Measurements from ENCODE around the gene FOLH1. TPM values are rescaled to one million over a fixed set of nuclear protein-coding genes. Genes with fewer than 3 reads are reported as not detected.
"Not testable (repeated sequence)": the region's sequence is repeated elsewhere in the genome, so short reads cannot be mapped to it uniquely, and the experiment has no call there.

FOLH1 gene
- total RNA-seq, 4 donors from 2014 or later: 0.94 to 11.8 (median 3.2) TPM

DNA sequence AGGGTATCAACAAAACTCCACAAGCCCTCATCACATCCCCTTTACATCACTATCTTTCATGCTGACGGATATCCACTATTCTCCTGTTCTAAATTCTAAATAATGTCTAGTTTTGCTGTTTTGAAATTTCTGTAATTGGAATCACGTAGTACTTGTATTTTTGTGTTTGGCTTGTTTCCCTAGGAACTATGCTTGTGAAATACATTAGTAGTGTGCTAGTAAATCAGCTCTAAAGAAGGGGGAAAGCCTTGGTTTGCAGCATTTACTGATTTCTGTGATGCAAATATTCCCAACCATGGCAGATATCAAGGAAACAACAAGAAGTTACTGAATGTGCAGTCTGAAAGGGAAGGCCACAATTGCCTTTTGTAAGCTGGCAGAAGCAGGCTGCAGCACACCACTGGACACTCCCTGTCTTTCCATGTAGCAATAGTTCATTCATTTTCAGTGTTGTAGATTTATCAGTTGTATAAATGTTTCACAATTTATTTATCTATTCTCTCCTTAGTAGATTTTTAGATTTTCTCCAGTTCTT is 4.7 kb upstream of the FOLH1 start:
- DNase-seq (ENCODE audit: low spot score): no peak
- TF ChIP-seq, protein P1, sequence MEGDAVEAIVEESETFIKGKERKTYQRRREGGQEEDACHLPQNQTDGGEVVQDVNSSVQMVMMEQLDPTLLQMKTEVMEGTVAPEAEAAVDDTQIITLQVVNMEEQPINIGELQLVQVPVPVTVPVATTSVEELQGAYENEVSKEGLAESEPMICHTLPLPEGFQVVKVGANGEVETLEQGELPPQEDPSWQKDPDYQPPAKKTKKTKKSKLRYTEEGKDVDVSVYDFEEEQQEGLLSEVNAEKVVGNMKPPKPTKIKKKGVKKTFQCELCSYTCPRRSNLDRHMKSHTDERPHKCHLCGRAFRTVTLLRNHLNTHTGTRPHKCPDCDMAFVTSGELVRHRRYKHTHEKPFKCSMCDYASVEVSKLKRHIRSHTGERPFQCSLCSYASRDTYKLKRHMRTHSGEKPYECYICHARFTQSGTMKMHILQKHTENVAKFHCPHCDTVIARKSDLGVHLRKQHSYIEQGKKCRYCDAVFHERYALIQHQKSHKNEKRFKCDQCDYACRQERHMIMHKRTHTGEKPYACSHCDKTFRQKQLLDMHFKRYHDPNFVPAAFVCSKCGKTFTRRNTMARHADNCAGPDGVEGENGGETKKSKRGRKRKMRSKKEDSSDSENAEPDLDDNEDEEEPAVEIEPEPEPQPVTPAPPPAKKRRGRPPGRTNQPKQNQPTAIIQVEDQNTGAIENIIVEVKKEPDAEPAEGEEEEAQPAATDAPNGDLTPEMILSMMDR (IDR thresholded peaks at IDR 0.05): no peak

DNA sequence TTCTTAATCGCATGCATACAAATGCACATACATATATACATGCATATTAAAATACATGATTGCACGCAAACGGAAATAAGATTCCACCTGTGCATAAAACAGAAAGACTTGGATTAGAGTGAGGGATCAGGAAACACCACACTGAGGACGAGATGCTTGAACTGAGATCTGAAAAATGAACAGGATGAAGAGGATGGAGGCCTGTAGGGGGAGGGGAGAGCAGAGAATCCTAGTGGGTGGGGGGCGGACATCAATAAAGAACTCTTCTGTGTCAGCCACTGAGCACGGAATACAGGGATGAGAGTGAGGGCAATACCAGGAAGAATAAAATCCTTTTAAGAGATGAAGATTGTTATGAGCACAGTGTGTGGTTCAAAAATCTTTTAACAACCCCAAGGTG is 1.4 kb downstream of the FOLH1 start:
- not testable (repeated sequence) for DNase-seq (ENCODE audit: low spot score); ATAC-seq (ENCODE audit: low FRiP score)

More for the DNA sequence above, 4.7 kb upstream of the FOLH1 start:
- ATAC-seq (ENCODE audit: low FRiP score): no peak

DNA sequence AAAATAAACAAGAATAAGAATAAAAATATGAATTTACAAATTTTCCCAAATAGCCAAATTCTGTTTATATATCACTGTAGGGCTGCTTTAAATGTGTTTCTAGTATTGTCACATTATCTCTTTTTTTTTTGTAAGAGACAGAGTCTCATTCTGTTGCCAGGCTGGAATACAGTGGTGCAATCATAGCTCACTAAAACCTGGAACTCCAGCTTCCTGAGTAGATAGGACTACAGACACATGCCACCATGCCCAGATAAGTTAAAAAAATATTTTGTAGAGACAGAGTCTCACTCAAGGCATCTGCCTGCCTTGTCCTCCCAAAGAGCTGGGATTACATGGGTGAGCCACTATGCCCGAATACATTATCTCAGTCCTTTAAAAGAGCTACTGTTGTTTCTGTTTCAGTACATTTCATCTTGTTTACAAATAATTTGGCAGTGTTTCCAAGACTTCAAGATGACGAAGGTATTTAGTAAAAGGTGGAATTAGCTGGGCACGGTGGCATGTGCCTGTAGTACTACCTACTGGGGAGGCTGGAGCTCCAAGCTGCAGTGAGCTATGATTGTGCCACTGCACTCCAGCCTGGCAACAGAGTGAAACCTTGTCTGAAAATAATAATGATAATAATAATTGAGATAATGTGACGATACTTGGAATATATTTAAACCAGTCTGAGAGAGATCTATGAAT is 6.0 kb downstream of the FOLH1 start:
- TF ChIP-seq, protein P1 (IDR thresholded peaks at IDR 0.05): no peak
- no peak for ATAC-seq (ENCODE audit: low FRiP score)
- DNase-seq (ENCODE audit: low spot score): no peak

DNA sequence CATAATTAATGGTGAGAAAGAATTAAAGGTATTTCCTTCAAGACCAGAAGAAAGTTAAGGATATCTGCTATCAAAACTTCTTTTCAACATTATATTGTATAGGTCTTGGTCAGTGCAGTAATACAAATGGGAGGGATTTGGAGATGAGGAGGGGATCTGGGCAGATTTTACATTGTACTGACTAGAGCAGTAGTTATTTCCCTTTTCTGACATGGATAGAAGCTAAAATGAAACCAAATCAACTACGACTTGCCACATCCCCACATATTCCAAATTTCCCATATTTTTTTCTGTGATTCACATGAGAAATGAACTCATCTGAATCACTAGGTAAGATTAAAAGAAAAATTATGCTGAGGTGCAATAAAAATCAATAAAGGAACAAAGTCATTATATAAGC is 11.6 kb downstream of the FOLH1 start:
- not testable (repeated sequence) for DNase-seq (ENCODE audit: low spot score)

GRCh38 chr11:49196002-49196401 is 12.4 kb downstream of the FOLH1 start:
- ATAC-seq (ENCODE audit: low FRiP score); DNase-seq (ENCODE audit: low spot score): not testable (repeated sequence)

More for the DNA sequence above, 11.6 kb downstream of the FOLH1 start:
- not testable (repeated sequence) for ATAC-seq (ENCODE audit: low FRiP score)

DNA sequence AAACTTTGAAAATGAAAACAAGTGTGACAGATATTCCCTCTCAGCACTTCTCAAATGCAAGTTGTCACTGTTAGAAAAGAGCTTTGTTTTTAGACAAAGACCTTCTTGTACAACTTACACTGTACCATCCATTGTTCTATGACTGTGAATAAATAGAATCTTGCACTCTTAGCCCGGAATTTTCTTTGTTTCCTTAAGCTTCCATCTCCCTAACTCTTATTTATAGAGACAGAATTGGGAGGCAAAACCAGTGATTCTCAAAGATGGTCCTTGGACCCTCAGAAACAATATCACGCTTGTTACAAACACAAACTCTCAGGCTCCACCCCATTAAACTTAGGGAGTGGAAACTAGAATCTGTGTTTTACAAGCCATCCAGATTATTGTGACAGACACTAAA is 18.1 kb downstream of the FOLH1 start:
- ATAC-seq (ENCODE audit: low FRiP score); DNase-seq (ENCODE audit: low spot score): not testable (repeated sequence)

- DNase-seq (ENCODE audit: low spot score); ATAC-seq (ENCODE audit: low FRiP score): not testable (repeated sequence)
Observed at GRCh38 chr11:49186225-49186624, 22.2 kb downstream of the FOLH1 start.

GRCh38 chr11:49185597-49185996 is 22.8 kb downstream of the FOLH1 start:
- not testable (repeated sequence) for DNase-seq (ENCODE audit: low spot score)

GRCh38 chr11:49184756-49185155 is 23.6 kb downstream of the FOLH1 start:
- not testable (repeated sequence) for ATAC-seq (ENCODE audit: low FRiP score); DNase-seq (ENCODE audit: low spot score)

More at GRCh38 chr11:49185597-49185996, 22.8 kb downstream of the FOLH1 start:
- ATAC-seq (ENCODE audit: low FRiP score): not testable (repeated sequence)

- not testable (repeated sequence) for DNase-seq (ENCODE audit: low spot score); ATAC-seq (ENCODE audit: low FRiP score)
Observed at GRCh38 chr11:49177936-49178335, 30.5 kb downstream of the FOLH1 start.

DNA sequence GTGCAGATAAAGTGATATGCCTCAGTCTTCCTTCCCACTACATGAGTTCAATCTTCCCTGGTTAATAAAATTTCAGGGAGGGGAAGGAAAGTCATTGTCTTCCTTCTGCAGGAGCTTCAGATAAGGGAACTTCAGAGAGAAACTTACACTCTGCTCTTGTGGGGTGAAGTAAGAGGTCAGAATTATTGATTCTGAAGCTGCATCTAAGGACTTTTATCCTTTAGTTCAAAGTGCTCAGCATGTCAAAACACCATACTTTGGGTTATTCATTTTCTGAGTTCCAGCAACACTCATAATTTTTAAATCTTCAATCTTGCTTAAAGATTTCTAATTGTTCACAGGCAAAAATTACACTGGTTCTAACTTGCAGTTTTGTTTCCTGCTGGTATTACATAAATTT is 33.0 kb downstream of the FOLH1 start:
- DNase-seq (ENCODE audit: low spot score); ATAC-seq (ENCODE audit: low FRiP score): not testable (repeated sequence)

GRCh38 chr11:49174691-49175366 is 33.6 kb downstream of the FOLH1 start:
- ATAC-seq (ENCODE audit: low FRiP score); DNase-seq (ENCODE audit: low spot score): not testable (repeated sequence)

GRCh38 chr11:49171613-49172012 is 36.8 kb downstream of the FOLH1 start:
- DNase-seq (ENCODE audit: low spot score); ATAC-seq (ENCODE audit: low FRiP score): not testable (repeated sequence)

DNA sequence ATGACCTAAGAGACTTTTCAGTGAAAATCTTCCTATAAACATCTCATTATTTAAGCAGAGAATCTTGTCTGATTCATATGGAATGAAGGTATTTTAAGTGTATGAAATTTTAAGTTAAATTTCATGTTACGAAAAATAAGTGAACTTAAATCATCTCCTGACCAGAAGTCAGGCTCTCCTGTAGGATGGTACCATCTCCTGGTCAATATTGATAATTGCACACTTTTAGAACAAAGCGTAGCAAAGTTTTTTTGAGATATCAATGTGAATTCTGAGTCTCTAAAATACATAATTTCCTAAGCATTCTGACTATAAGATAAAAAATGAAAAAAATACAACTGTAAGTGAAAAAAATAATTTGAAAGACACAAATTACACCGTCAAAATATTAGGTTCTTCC is 38.8 kb downstream of the FOLH1 start:
- DNase-seq (ENCODE audit: low spot score); ATAC-seq (ENCODE audit: low FRiP score): not testable (repeated sequence)

- ATAC-seq (ENCODE audit: low FRiP score); DNase-seq (ENCODE audit: low spot score): not testable (repeated sequence)
Observed at GRCh38 chr11:49168992-49169391, 39.4 kb downstream of the FOLH1 start.

Data from omental fat pad (tissue), 4 donors.